ENCODE results near the gene LDLRAD4. TPM values are rescaled to one million over a fixed set of nuclear protein-coding genes. Genes with fewer than 3 reads are reported as not detected.
A peak's percentile ranks its signal among the peaks of the same experiment; 100 is the strongest.

The LDLRAD4 gene
- total RNA-seq, 1 donor = 0.43 TPM

DNA sequence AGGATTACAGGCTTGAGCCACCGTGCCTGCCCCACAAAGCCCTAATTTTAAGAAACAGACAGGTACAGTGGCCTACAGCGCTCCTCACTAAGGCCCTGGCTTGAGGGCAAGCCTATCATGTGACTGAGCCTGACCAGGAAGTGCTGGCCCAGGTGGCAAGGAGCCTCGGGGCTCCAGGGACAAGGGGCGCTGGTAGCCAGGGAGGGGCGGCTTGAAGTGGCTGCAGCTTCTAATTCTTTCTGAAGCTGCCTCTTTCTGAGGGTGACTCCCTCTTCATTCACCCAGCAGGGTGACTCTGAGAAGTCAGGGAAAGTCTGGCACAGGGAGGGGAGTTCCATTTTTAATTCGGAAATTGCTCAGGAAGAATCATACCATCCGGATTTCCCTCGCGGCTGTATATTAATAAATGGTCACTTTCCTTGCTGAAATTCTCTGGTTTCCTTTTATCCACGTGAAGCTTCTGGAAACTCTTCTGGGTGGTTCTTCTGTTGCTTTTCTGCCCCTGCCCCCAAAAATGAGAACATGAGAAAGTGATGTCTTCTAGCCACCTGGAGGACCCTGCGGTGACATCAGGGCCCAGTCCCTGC lies 392.1 kb downstream of the LDLRAD4 start:
- no peak for DNase-seq (ENCODE audit: low read depth)
- TF ChIP-seq, protein P1, sequence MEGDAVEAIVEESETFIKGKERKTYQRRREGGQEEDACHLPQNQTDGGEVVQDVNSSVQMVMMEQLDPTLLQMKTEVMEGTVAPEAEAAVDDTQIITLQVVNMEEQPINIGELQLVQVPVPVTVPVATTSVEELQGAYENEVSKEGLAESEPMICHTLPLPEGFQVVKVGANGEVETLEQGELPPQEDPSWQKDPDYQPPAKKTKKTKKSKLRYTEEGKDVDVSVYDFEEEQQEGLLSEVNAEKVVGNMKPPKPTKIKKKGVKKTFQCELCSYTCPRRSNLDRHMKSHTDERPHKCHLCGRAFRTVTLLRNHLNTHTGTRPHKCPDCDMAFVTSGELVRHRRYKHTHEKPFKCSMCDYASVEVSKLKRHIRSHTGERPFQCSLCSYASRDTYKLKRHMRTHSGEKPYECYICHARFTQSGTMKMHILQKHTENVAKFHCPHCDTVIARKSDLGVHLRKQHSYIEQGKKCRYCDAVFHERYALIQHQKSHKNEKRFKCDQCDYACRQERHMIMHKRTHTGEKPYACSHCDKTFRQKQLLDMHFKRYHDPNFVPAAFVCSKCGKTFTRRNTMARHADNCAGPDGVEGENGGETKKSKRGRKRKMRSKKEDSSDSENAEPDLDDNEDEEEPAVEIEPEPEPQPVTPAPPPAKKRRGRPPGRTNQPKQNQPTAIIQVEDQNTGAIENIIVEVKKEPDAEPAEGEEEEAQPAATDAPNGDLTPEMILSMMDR (IDR thresholded peaks at IDR 0.05; ENCODE audit: insufficient read depth, low read depth, low read length) = no peak
- H3K4me3 ChIP-seq (ENCODE audit: low read depth, low read length) = peak overlapping the region; percentile 38

DNA sequence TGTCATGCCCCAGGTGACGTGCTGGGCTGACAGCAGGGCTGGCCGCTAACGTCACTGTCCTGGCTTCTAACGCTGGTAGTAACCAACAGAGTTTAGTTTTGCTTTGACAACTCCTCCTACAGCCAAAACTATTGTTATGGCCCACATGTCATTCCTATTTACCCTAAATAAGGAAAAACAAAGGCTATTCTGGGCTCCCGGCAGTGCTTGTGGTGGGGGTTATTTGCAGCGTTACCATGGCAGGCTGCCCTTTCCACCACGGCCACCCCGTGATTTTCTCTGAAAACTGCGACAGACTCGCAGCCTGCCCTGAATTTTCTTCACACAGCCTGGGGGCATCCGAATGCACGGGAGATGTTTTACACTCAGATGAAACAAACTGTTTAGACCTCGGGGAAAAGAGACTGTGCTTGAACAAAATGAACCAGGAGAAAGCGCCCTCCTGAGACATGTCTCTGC lies 392.6 kb downstream of the LDLRAD4 start:
- TF ChIP-seq, protein P1 (IDR thresholded peaks at IDR 0.05; ENCODE audit: insufficient read depth, low read depth, low read length) = no peak
- H3K4me3 ChIP-seq (ENCODE audit: low read depth, low read length) = peak overlapping the region; percentile 38
- DNase-seq (ENCODE audit: low read depth) = peak; percentile 65

DNA sequence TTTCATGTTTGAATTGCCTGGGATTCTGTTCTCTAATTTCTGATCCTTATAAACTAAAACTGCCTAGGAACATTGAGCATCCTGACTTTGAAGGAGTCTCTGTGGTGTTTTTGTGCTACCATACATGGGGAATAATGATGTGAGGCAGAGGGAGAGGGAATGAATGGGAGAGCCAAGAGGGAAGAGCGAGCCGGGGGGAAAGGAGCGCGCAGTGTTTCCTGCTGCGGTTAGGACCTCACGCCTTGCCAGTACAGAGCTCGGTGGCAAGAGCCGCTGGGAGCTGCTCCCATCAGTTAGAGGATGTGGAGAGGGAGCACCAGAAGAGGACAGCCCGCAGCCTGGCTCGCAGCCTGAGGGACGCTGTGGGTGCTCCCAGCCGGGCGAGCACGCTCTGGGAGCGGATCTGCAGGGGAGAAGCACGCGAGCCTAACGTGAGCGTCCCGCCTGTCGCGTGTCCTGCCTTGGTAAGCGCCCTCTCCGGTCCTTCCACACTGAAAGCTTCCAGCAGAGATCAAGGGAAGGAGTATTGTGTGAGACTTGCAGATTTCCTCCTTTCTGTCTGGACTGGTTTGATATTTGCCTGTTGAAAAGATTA lies 393.1 kb downstream of the LDLRAD4 start:
- DNase-seq (ENCODE audit: low read depth) = peak; percentile 23
- H3K4me3 ChIP-seq (ENCODE audit: low read depth, low read length) = peak overlapping the region; percentile 38
- TF ChIP-seq, protein P1 (IDR thresholded peaks at IDR 0.05; ENCODE audit: insufficient read depth, low read depth, low read length) = no peak

DNA sequence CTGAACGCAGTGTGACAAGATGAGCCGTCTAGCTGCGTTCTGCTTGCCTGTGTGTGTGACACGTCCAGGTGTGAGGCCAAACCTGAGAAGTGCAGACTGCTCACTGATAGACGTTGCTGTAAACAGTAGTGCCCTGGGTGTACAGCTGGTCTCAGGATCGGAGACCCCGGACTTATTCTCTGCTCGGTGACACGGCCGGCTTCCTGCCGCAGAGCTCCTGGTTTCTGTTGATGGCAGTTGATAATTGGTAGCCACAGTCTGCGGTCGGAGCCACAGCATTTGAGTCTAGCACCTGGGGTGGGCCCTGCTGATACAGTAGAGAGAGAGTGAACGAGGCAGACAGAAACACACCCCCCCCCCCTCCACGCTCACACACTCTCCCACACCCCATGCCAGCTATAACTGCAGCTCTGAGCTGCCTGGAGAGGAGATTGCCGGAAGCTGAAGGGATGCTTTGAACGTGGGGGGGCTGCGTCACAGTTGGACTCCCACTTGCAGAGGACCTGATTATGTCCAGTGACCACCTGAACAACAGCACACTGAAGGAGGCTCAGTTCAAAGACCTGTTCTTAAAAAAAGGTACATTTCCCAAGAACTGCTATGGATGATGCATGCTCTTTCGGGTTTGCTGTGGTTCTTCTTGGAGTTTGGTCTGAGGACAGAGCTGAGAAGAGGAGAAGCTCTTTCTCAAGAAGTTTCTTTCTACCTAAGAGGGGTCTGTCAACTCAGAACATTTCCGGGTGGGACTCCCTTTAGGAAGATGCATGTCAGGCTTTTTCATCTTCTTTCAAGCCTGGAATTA lies 393.8 kb downstream of the LDLRAD4 start:
- DNase-seq (ENCODE audit: low read depth) = no peak
- TF ChIP-seq, protein P1 (IDR thresholded peaks at IDR 0.05; ENCODE audit: insufficient read depth, low read depth, low read length) = no peak
- peak overlapping the region; percentile 38 for H3K4me3 ChIP-seq (ENCODE audit: low read depth, low read length)

DNA sequence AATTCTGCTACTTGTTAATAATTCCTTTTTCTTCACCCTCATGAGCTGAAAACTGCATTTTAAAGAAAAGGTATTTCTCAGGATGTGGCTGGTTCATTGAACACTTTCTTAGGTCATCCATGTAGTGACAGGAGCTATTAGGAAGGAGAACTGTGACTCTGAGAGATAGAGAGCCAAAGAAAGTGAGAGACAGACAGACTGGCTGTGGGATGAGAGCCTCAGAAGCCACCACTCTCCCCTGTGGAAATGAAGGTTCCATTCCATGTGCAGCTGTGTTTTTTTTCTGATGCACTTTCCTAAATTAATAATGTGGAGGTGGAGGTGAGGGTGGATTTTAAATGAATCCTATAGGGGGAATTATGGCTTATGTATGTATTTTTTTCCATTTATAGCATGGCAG lies 394.5 kb downstream of the LDLRAD4 start:
- TF ChIP-seq, protein P1 (IDR thresholded peaks at IDR 0.05; ENCODE audit: insufficient read depth, low read depth, low read length) = no peak
- DNase-seq (ENCODE audit: low read depth) = no peak
- no peak overlapping the region for H3K4me3 ChIP-seq (ENCODE audit: low read depth, low read length)

DNA sequence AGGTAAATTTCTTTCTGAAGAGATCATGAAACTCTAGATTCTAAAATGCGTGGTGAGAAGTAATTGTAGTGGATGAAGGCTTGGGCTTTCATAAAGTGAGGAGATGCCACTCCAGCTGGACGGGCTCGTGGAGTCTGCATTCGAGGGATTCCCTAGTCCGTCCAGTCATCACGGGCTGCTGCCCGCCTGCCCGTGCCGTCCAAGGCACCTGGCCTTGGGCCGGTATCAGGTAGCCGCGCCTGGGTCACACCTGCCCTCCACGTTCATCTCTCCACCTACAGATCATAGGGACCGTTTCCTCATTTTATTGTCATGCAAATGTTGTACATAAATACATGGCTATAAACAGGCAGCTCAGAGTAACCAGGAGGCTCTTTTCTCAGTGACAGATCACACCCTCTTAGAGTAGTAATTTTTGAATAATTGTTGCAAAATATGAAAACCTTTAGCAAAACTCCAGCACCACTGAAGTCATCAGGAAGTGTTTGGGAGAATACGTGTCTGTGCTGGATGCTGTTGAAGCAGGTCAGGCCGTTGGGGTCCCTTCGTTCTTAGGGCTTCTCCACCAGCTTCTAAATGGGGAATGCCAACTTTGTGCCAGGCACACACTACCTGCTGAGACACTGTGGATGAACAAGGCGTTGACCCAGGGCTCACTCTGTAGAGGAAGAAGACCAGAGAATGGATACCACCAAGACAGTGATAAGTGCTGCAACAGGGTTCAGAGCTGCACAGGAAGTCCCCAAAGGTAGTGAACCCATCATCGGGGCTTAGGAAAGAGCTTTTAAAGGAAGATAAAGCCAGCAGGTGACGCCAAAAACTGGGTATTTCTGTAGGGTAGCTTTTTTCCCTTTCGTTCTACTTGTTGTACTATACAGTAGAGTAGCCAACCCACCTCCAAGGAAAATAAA lies 395.3 kb downstream of the LDLRAD4 start:
- TF ChIP-seq, protein P1 (IDR thresholded peaks at IDR 0.05; ENCODE audit: insufficient read depth, low read depth, low read length) = no peak
- H3K4me3 ChIP-seq (ENCODE audit: low read depth, low read length) = no peak overlapping the region
- no peak for DNase-seq (ENCODE audit: low read depth)

Measured in fibroblast of villous mesenchyme (primary cell).